NCI-H524 (cell line): ENCODE results near the gene COPG1.
"Not testable (repeated sequence)": the region's sequence is repeated elsewhere in the genome, so short reads cannot be mapped to it uniquely, and the experiment has no call there.

Source experiments
- DNase-seq, 2 experiments: peaks; one replicate each; lab custom pipeline; 2025; lab: John Stamatoyannopoulos, UW

COPG1 gene

DNA sequence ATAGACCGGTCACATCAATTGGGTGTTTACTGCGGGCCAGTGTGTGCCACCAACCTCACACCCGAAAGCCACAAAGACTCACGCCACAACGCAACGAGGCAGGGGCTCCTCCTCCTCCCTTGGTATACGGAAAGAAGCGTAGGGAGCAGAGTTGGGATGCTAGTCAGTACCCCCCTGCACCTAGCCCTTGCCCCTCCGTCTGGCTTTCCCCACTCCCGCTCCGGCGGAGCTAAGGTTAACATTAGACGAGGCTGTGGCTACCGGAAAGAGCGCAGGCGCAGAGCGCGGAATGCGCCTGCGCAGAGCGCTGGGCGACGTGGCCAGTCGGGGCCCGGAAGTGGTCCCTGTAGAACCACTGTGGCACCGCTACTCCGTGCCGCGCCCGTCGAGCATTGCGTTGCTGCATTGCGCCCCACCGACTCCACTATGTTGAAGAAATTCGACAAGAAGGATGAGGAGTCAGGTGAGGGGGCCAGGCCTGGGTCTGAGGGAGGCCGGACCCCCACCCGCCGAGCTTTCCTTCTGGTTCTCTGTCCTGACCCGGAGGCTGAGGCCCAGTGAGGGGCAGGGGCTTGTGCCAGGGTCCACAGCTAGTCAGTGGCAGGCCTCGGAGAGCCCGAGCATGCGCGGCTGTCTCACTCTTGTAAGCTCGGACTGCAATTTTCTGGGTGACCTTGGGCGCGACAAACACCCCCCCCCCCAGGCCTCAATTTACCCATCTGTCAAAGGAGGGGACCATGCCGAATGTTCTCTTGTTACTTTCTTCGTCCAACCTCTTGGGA, at the start of gene COPG1:
TSS of gene COPG1 (plus strand) at position 323 of the 782 bp plus-strand sequence. CDS start at position 427, 104 bp downstream.
- DNase-seq = peak; percentile 92 to 95

DNA sequence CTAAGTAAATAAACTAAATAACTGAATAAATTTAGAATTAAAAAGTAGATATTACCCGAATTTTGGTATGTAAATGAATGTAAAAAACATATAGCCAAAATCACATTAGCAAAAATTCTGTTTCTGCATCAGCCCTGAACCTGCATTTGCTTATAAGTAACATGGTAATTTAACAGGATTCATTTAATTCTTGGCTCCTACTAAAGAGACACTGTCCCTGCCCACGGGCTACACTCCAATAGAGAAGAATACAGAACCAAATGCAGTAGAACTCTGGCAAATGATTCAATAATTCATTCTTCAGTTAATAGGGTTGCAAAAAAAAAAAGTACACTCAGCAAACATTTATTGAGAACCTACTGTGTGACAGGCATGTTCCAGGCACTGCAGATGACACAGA, 44.9 kb upstream of the COPG1 start:
- no peak for DNase-seq

GRCh38 chr3:129205109-129205832, 44.1 kb upstream of the COPG1 start:
- DNase-seq = no peak

DNA sequence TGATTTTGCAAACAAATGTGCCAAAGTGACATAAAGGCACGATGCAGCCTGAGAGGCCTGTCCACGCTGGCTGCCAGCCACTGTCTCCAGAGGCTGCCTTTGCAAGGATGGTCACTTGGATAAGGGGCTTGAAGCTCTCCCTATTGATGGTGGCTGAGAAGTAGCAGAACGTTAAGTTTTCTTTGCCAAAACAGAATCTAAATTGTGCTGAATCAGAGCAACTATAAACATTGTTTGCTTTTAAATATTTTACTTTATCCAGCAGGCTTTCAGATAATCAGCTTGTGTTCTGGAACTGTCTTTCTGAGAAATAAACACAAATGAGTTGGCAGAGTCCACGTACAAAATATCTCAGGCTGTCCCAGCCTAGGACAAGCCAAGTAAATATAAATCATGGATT, 41.9 kb upstream of the COPG1 start:
- DNase-seq = no peak

DNA sequence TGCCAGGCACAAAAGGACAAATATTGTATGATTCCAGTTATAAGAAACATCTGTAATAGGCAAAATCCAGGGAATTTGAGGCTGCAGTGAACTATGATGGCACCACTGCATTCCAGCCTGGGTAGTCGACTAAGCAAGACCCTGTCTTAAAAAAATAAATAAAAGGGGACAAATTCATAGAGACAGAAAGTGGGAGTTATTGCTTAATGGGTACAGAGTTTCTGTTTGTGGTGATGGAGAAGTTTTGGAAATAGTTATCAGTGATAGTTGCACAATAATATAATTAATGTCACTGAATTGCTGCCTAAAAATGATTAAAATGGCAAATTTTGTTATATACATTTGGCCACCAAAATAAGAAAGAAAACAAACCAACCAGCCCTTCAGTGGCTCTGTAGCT, 38.1 kb upstream of the COPG1 start:
- DNase-seq = no peak

GRCh38 chr3:129211772-129212171, 37.6 kb upstream of the COPG1 start:
- DNase-seq = peak in 1 of 2 experiments; percentile 9

DNA sequence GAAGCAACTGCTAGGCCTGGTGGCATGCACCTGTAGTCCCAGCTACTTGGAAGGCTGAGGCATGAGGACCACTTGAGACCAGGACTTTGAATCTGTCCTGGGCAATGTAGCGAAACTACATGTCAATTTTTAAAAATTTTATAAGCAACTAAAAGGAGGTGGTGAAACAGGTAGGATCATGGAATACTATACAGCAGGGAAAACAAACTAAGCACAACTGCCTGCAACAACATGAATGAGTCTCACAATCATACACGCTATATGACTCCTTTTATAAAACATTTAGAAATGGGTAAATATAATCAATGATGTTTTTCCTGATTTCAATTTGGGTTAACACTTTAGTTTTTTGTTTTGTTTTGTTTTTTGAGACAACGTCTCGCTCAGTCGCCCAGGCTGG, 36.2 kb upstream of the COPG1 start:
- no peak for DNase-seq

- no peak for DNase-seq
Observed at GRCh38 chr3:129218742-129219141, 30.7 kb upstream of the COPG1 start.

- not testable (repeated sequence) for DNase-seq
Observed at GRCh38 chr3:129224387-129224786, 25.0 kb upstream of the COPG1 start.

DNA sequence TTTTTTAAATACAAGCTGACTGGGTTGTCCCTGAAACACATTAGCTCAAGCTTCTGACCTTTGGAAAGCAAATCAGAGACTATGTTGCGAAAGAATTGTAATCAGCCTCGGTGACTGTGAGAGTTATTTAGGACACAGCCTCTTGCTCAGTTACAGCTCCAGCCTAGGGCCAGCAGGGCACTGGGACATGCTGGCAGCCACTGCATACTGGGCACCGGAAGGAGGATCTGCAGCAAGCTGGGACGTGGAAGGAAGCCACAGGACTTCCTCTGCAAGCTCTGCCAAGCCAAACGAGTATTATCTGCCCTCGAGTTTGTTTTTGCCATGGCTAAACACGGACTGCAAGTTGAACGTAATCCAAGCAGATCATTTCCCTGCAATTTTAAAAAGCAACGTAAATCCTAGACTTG, 24.4 kb upstream of the COPG1 start:
- no peak for DNase-seq

DNA sequence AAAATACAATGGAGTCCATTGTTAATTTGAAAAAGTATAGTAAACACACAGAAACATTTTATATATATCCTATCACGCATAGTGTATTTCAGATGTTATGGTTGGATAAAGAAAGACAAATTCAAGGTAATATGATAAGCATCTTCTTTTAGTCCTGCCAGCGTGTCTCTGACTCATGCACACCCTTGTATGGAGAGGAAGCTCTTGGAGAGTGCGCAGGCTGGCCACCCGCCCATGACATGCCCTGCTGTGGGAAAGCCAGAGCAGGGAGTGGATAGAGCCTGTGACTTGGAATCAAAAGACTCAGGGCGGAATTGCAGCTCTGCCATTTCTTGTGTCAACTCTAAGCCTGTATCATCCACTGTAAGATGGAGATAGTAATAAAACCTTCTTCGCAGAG, 23.0 kb upstream of the COPG1 start:
- no peak for DNase-seq

- DNase-seq = peak in 1 of 2 experiments; percentile 12
Observed at GRCh38 chr3:129228891-129229585, 20.4 kb upstream of the COPG1 start.

- no peak for DNase-seq
Observed at GRCh38 chr3:129230311-129231019, 18.9 kb upstream of the COPG1 start.

DNA sequence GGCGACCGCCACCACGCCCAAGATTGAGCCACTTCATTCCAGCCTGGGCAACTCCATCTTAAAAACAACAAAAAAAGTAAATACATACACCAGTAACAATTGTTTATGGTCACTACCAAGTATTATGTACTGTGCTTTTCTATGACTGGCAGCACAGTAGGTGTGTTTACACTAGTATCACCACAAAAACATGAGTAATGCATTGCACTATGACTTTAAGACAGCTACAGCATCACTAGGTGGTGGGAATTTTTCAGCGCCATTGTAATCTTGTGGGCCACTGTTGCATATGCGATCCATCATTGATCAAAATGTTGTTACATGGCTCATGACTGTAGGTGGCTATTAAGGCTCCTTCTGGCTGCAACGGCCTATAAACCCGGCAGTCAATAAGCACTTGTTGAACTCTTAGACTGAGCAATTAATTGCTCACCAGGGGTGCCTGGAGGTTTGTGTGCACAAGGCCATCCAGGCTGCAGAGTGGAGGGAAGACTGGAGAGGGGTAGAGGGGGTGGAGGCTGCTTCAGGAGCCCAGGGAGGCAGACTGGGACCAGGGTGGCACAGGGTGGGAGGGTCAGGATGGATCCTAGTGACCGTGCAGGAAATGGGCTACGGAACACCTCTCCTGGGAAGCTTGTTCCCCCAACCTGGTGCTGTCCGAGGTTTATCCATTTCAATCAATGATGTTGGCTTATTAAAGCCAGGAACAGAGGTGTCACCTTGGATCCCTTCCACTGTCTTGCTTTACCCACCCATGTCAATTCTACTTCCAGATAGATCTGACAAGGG, 17.9 kb upstream of the COPG1 start:
- DNase-seq = no peak

- DNase-seq = no peak
Observed at GRCh38 chr3:129233538-129233937, 15.9 kb upstream of the COPG1 start.

GRCh38 chr3:129234441-129234840, 15.0 kb upstream of the COPG1 start:
- no peak for DNase-seq

- DNase-seq = no peak
Observed at GRCh38 chr3:129235344-129235917, 14.0 kb upstream of the COPG1 start.

- no peak for DNase-seq
Observed at GRCh38 chr3:129238945-129239705, 10.3 kb upstream of the COPG1 start.

DNA sequence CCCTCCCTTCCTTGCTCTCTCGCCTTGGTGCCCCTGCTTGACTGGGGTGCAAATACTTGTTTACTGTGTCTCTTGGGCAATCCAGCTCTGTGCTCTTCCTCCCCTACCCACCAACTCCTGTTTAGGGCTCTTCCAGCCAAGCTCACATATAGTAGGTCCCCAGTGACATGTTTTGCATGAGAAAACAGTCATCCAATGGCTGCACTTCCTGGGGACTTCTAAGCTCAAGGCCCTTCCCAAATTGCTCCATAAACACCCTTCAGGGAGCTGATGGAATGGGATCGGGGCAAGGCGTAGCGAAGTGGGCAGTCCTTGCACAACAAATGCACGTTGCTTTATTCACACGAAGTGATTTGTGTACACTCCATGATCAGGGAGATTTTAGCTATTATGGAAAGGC, 9.4 kb upstream of the COPG1 start:
- no peak for DNase-seq

DNA sequence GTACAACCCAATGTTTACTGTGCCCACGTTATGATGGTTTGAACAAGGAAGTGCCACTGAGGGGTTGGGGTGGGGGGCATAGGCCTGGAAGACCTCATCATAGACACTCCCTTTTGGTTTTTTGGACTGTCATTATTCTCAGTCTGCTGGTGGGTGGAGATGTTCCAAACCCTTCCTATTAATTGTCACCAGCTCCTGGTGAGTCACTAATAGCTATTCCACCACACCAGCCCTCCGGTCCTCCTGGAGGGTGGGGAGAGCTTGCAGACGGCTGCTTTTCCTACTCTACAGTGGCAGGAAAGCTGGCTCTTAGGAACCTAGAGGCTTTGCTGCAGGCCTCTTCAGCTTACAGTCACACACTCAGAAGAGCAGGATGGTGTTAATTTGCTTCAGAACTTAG, 9.0 kb upstream of the COPG1 start:
- DNase-seq = no peak
